ENCODE results near the gene KLLN. TPM values are rescaled to one million over a fixed set of nuclear protein-coding genes. Genes with fewer than 3 reads are reported as not detected.

The KLLN gene
- total and polyA plus RNA-seq, 9 of the 15 experiments (the other 6 are each of a cell fraction or from before 2014, with no cell fraction given) = 0.07 to 0.40 (median 0.25) TPM

DNA sequence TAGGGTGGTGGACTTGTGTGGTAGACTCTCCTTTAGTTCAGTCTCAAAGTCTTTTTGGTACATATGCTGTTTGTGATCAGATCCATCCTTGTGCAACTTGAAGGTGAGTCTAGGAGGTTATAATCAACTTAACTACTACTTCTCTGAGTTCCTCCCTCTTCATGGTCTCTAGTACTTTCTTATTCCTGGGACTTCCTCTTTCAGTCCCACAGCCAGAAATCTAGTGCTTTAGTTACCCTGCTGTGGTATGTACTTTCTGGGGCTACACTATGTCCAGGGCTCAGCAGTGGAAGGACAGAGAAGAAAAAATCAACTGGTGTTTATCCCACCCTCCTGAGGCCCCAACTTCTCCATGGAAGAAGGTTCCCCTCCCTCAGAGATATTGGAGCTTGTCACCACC lies 25.9 kb downstream of the KLLN start:
- Histone ChIP-seq H3K4me3 (no peak overlapping the region), H3K79me2 (ENCODE audit: control insufficient read depth, insufficient read depth, low read length) (no peaks in the 10 kb centered on the region), H3K9me3 (replicated peaks; ENCODE audit: control insufficient read depth, insufficient read depth, low read depth, low read length) (no peaks in the 10 kb centered on the region), H3K4me1 (replicated peaks in 1 of 2; ENCODE audit: control insufficient read depth in 2 of 2, insufficient read depth in 2 of 2, low read length in 2 of 2) (no peaks in the 10 kb centered on the region), H3K4me2 (ENCODE audit: insufficient read depth, low read length) (no peak overlapping the region), H4K20me1 (replicated peaks; ENCODE audit: control insufficient read depth, insufficient read depth, low read length) (no peaks in the 10 kb centered on the region), H3K9me1 (ENCODE audit: control insufficient read depth, insufficient read depth, low read length) (no peaks in the 10 kb centered on the region), H2AFZ (ENCODE audit: low read depth, low read length) (no peak overlapping the region), H3K27me3 (ENCODE audit: control insufficient read depth in 2 of 2, insufficient read depth in 2 of 2, low read length in 2 of 2) (no peaks in the 10 kb centered on the region), H3K9ac (ENCODE audit: insufficient read depth in 1 of 2, low read depth in 2 of 2, low read length in 2 of 2) (no peak overlapping the region), H3K36me3 (ENCODE audit: control insufficient read depth, insufficient read depth, low read length) (no peaks in the 10 kb centered on the region), H3K27ac (ENCODE audit: extremely low read depth, low read depth, low read length) (no peak overlapping the region)
- ATAC-seq = no peak
- ChIA-PET CTCF (ENCODE audit: low intra/inter-chr PET ratio) (no interaction called here), POLR2A (no interaction called here)
- no peak for FAIRE-seq
- in situ Hi-C loops (cut with MboI) (no loop called here), intact Hi-C loops (cut with micrococcal nuclease) (no loop called here)
- TF ChIP-seq FOXJ2 (tag; IDR thresholded peaks at IDR 0.05) (no peak), SPI1 (IDR thresholded peaks at IDR 0.05; ENCODE audit: borderline replicate concordance, low read depth, low read length) (peak; percentile 72; the same call in 1 of the 2 replicates)
- no TSS peak for BruUV-seq (replicated peaks)
- DNase-seq (ENCODE audit: extremely low read depth in 1 of 4, low spot score in 3 of 4) = no peak

DNA sequence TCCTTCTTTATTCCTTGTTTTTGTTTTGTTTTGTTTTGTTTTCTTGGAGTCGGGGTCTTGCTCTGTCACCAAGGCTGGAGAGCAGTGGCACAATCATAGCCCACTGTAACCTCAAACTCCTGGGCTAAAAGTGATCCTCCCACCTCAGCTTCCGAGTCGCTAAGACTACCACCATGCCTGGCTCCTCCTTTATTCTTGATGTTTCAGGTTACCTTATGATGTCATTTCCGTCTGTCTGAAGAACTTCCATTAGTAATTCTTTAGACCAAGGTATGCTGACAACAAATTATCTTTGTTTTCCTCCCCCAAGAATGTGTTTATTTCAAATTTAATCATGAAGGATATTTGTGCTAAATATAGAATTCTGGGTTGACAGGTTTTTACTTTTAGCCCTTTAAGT lies 27.2 kb downstream of the KLLN start:
- Histone ChIP-seq H3K27me3 (ENCODE audit: control insufficient read depth in 2 of 2, insufficient read depth in 2 of 2, low read length in 2 of 2) (no peaks in the 10 kb centered on the region), H3K27ac (ENCODE audit: extremely low read depth, low read depth, low read length) (no peak overlapping the region), H4K20me1 (replicated peaks; ENCODE audit: control insufficient read depth, insufficient read depth, low read length) (no peaks in the 10 kb centered on the region), H3K9me1 (ENCODE audit: control insufficient read depth, insufficient read depth, low read length) (no peaks in the 10 kb centered on the region), H3K36me3 (ENCODE audit: control insufficient read depth, insufficient read depth, low read length) (no peaks in the 10 kb centered on the region), H2AFZ (ENCODE audit: low read depth, low read length) (no peak overlapping the region), H3K9ac (ENCODE audit: insufficient read depth in 1 of 2, low read depth in 2 of 2, low read length in 2 of 2) (no peak overlapping the region), H3K9me3 (replicated peaks; ENCODE audit: control insufficient read depth, insufficient read depth, low read depth, low read length) (no peaks in the 10 kb centered on the region), H3K4me2 (ENCODE audit: insufficient read depth, low read length) (no peak overlapping the region), H3K79me2 (ENCODE audit: control insufficient read depth, insufficient read depth, low read length) (no peaks in the 10 kb centered on the region), H3K4me1 (replicated peaks in 1 of 2; ENCODE audit: control insufficient read depth in 2 of 2, insufficient read depth in 2 of 2, low read length in 2 of 2) (no peaks in the 10 kb centered on the region), H3K4me3 (no peak overlapping the region)
- intact Hi-C loops (cut with micrococcal nuclease) = no loop called here
- WGBS (ENCODE audit: insufficient coverage, low coverage, missing lambda C conversion rate) = 12% methylated on average over 4 of the region's 4 CpGs
- POLR2A ChIA-PET = no interaction called here
- CTCF ChIA-PET (ENCODE audit: low intra/inter-chr PET ratio) = no interaction called here
- no peak for DNase-seq (ENCODE audit: extremely low read depth in 1 of 4, low spot score in 3 of 4)
- BruUV-seq (replicated peaks) = no TSS peak
- ATAC-seq = peak; percentile 55; the same call in 1 of the 3 replicates
- FAIRE-seq = peak; percentile 44
- TF ChIP-seq ZNF354B (CRISPR knock-in tag; IDR thresholded peaks at IDR 0.05) (no peak), RFX1 (IDR thresholded peaks at IDR 0.05) (0 out of 2 replicates have a peak, but pooled peaks have one; percentile 16), ATF7 (IDR thresholded peaks at IDR 0.05) (peak; percentile 25; the same call in 1 of the 2 replicates)
- TF ChIP-seq, protein P1, sequence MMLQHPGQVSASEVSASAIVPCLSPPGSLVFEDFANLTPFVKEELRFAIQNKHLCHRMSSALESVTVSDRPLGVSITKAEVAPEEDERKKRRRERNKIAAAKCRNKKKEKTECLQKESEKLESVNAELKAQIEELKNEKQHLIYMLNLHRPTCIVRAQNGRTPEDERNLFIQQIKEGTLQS (IDR thresholded peaks at IDR 0.05) = 0 out of 2 replicates have a peak, but pooled peaks have one; percentile 22
- TF ChIP-seq, protein P1 (CRISPR knock-in tag; conservative IDR thresholded peaks at IDR 0.05) = no peak
- in situ Hi-C loops (cut with MboI) = no loop called here
